T-helper 17 cell (primary cell): Measurements from ENCODE around the gene COL2A1. TPM values are rescaled to one million over a fixed set of nuclear protein-coding genes. Genes with fewer than 3 reads are reported as not detected.

Source experiments
- ATAC-seq: fragments of 150-1000 bp; cut with Tn5 transposase; 2 replicates; pipeline ENCODE4 v1.10.0; 2021; ENCODE audit warnings: mild to moderate bottlenecking, moderate library complexity
- DNase-seq, 3 donors: peaks; one replicate each; pipeline versions ENCODE4 v3.0.0 to v3.0.0-alpha.2; 2020 to 2021
- H3K9me3 ChIP-seq: one replicate; pipeline ENCODE4 v1.7.0; 2013; ENCODE audit warnings: low read length, mild to moderate bottlenecking; ENCODE audit not compliant: control insufficient read depth, poor library complexity, severe bottlenecking
- H3K27ac Mint-ChIP-seq: one replicate; pipeline ENCODE4 v1.8.0; 2022; ENCODE audit warnings: mild to moderate bottlenecking, moderate library complexity, mixed read lengths
- H3K27me3 Mint-ChIP-seq: one replicate; pipeline ENCODE4 v1.8.0; 2022; ENCODE audit warnings: mixed read lengths
- H3K36me3 Mint-ChIP-seq: one replicate; pipeline ENCODE4 v1.8.0; 2022; ENCODE audit warnings: low read depth, mixed read lengths
- H3K4me1 Mint-ChIP-seq: one replicate; pipeline ENCODE4 v1.8.0; 2022; ENCODE audit warnings: mild to moderate bottlenecking, mixed read lengths
- H3K4me3 Mint-ChIP-seq: one replicate; pipeline ENCODE4 v1.8.0; 2022; ENCODE audit warnings: mild to moderate bottlenecking, moderate library complexity, mixed read lengths
- total RNA-seq, 4 donors: library from RNA in 2 of 4; stranded (reverse) in 2 of 4; gene quantifications; one replicate each; pipeline ENCODE4 v1.2.3 and lab custom pipeline; 2022 to 2026

Gene COL2A1
- total RNA-seq, 2 donors from 2014 or later = not detected

DNA sequence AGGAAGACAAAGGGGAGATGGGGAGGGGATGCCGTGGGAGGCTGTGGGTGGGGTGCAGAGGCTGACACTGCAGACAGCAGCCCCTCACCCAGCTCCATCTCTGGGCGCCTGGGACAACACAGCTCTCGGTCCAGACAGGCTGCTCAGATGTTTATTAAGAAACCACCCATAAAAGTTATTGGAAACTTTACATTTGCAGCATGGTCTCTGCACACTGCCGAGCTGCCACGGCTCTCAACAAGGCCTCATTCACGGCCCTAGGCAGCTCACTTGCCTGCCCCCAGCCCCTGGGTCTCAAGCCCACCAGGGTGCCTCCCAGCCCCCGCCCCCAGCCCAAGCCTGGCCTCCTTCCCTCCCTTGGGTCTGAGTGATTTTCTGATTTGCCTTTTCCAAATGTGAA is 21.0 kb upstream of the COL2A1 start:
- Mint-ChIP-seq H3K4me1 (no peaks in the 10 kb centered on the region), H3K4me3 (no peak overlapping the region), H3K36me3 (no peaks in the 10 kb centered on the region), H3K27ac (no peak overlapping the region), H3K27me3 (peaks cover 54% of the 10 kb centered on the region)
- no peak for DNase-seq
- ATAC-seq = no peak
- no peaks in the 10 kb centered on the region for H3K9me3 ChIP-seq

DNA sequence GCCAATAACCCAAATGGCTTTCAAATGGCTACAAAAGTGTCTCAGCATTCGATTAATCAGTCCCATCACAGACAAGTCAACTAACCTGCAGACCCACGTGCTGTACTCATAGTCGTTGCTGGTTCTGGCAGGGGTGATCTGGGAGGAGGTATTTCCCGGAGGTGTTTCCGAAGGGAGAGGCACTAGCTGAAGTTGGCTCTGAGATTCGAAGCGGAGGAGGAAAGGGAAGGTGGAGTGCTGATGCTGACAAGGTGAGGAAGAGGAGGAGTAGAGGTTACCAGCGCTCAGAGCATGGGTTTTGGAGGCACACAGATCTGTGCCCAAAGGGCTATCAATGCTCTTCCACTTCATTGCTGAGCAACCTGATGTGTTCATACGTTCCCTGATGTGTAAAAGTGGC is 20.5 kb upstream of the COL2A1 start:
- ATAC-seq (no peak), DNase-seq (no peak)
- Mint-ChIP-seq H3K4me3 (no peak overlapping the region), H3K27ac (no peak overlapping the region), H3K27me3 (peaks cover 55% of the 10 kb centered on the region), H3K36me3 (no peaks in the 10 kb centered on the region), H3K4me1 (no peaks in the 10 kb centered on the region)
- no peaks in the 10 kb centered on the region for H3K9me3 ChIP-seq

DNA sequence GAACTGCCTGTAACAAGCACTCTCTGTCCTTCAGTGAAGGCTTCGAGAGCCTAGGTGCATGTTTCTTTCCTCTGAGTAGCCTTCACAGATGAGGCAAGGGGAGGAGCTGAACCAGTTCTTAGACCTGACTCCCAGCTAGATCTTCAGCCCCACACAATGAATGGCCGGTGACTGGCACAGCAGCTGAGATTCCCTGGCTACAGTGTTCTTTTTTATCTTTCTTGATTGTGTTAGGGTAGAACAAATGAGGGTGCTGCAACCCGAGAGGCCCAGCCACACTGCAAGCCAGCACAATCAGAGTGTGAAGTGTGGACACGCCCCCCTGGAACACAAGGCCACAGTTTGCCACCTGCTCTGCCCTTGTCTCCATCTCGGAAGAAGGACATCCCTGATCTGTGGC is 19.1 kb upstream of the COL2A1 start:
- H3K27ac Mint-ChIP-seq = no peak overlapping the region
- no peaks in the 10 kb centered on the region for H3K4me1 Mint-ChIP-seq
- DNase-seq (no peak), ATAC-seq (no peak)
- H3K36me3 Mint-ChIP-seq = no peaks in the 10 kb centered on the region
- H3K9me3 ChIP-seq = no peaks in the 10 kb centered on the region
- no peak overlapping the region for H3K4me3 Mint-ChIP-seq
- peaks cover 62% of the 10 kb centered on the region for H3K27me3 Mint-ChIP-seq

GRCh38 chr12:48022676-48023385 is 18.6 kb upstream of the COL2A1 start:
- no peak overlapping the region for H3K4me3 Mint-ChIP-seq
- no peak for ATAC-seq
- no peaks in the 10 kb centered on the region for H3K36me3 Mint-ChIP-seq
- H3K27me3 Mint-ChIP-seq = peaks cover 65% of the 10 kb centered on the region
- H3K27ac Mint-ChIP-seq = no peak overlapping the region
- no peak for DNase-seq
- no peaks in the 10 kb centered on the region for H3K4me1 Mint-ChIP-seq
- H3K9me3 ChIP-seq = no peaks in the 10 kb centered on the region

DNA sequence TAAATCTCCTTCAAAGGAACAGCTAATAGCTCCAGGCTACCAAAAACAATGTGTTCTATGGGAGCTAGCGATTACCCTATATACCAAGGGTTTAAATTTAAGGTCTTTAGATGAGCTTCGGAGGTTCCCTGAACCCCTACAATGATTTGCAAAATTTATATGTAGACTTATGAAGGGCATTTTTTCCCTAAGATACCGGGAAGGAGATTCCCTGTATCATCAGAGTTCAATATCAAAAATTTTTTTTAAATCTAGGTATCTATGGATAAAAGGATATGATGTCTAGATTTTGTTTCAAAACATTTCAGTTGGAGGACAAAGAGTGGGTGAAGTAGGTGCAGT is 17.9 kb upstream of the COL2A1 start:
- H3K27ac Mint-ChIP-seq = no peak overlapping the region
- ATAC-seq = no peak
- no peak for DNase-seq
- H3K4me3 Mint-ChIP-seq = no peak overlapping the region
- H3K36me3 Mint-ChIP-seq = no peaks in the 10 kb centered on the region
- no peaks in the 10 kb centered on the region for H3K4me1 Mint-ChIP-seq
- H3K9me3 ChIP-seq = no peaks in the 10 kb centered on the region
- H3K27me3 Mint-ChIP-seq = peaks cover 65% of the 10 kb centered on the region

DNA sequence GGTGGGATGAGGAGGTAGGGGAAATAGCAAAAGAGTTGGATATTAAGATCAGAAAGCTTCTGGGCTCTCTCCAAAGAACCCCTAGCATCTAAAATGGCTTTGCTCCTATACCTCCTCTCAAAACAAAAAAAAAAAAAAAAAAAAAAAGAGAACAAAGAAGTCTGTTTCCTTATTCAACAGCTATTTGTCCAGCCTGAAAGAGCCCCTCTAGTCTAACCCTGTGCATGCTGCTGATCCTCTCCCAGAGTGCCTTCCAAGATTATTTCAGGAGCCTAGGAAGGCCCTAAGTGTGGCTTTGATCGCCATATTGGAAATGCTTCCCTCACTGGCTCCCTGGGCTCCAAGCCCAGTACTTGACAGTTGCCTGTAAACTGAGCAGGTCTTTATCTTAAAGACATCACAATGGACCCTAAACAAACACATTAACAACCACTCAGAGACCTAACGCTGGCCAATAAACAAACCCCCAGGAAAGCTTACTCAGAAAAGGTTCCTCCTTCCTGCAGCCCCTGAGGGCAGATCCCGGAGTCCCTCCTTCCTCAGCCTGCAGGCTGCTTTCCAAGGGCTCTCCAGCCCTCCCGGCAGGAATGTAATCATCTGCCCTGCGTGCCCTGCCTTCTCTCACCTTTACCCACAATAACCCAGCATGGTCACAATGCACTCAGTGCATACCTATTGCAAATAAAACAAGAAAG is 17.4 kb upstream of the COL2A1 start:
- DNase-seq (no peak), ATAC-seq (no peak)
- H3K4me3 Mint-ChIP-seq = no peak overlapping the region
- no peaks in the 10 kb centered on the region for H3K9me3 ChIP-seq
- H3K27me3 Mint-ChIP-seq = peaks cover 65% of the 10 kb centered on the region
- H3K4me1 Mint-ChIP-seq = no peaks in the 10 kb centered on the region
- no peaks in the 10 kb centered on the region for H3K36me3 Mint-ChIP-seq
- H3K27ac Mint-ChIP-seq = no peak overlapping the region

- peaks cover 65% of the 10 kb centered on the region for H3K27me3 Mint-ChIP-seq
- no peak for DNase-seq
- H3K4me1 Mint-ChIP-seq = no peaks in the 10 kb centered on the region
- H3K4me3 Mint-ChIP-seq = no peak overlapping the region
- H3K9me3 ChIP-seq = no peaks in the 10 kb centered on the region
- H3K36me3 Mint-ChIP-seq = no peaks in the 10 kb centered on the region
- no peak for ATAC-seq
- no peak overlapping the region for H3K27ac Mint-ChIP-seq
These were observed 15.5 kb upstream of the COL2A1 start for GRCh38 chr12:48019639-48020265.

DNA sequence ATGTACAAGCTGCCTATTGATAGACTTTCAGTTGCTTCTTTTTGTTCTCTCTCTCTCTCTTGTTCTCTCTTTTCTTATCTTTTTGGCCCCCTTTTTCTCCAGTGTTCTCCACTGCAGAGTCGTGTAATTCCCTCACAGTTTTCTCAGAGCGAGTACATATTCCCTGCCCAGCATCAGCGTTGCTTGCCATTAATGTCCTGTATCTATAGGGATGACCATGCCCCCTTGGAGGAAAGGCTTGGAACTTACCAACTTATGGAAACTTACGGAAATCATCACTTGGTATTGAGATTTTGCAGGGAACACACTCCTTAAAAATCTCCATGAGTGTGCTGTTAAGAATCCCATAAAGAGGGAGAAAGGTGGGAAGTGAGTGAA is 14.3 kb upstream of the COL2A1 start:
- Mint-ChIP-seq H3K36me3 (no peaks in the 10 kb centered on the region), H3K27me3 (peaks cover 56% of the 10 kb centered on the region), H3K4me1 (no peaks in the 10 kb centered on the region), H3K27ac (no peak overlapping the region), H3K4me3 (no peak overlapping the region)
- DNase-seq (no peak), ATAC-seq (no peak)
- no peaks in the 10 kb centered on the region for H3K9me3 ChIP-seq

DNA sequence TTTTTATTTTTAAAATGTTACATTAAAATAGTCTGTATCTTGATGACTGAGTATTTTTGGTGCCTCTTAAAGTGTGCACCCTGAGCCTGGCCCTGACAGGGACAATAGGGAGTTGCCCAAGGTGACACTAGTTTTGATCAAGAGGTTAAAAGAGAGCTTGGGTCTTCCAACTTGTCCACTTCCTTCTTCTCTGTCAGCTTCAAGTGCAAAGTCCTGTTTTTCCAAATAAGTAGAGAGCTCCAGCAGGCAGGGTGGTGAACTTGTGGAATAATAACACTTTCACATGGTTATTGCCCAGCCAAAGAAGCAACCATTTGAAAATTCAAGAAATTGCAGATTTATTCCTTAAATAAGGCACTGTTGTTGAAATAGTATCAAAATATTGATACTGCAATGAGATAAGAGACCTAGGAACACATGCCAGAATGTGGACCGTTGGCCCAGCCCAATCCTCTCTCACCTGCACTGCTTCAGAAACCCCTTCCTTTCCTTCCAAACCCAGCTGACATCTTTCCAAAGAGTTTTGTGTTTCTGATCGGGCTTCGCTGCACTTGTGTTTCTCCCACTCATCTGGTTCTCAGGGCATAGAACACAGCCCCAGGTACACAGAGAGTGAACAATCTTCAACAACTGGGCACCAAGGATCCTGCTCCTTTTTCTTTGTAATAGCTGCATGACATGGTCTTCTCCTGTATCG is 13.8 kb upstream of the COL2A1 start:
- Mint-ChIP-seq H3K27ac (no peak overlapping the region), H3K36me3 (no peaks in the 10 kb centered on the region), H3K27me3 (peaks cover 51% of the 10 kb centered on the region), H3K4me3 (no peak overlapping the region), H3K4me1 (no peaks in the 10 kb centered on the region)
- DNase-seq (no peak), ATAC-seq (no peak)
- H3K9me3 ChIP-seq = no peaks in the 10 kb centered on the region

DNA sequence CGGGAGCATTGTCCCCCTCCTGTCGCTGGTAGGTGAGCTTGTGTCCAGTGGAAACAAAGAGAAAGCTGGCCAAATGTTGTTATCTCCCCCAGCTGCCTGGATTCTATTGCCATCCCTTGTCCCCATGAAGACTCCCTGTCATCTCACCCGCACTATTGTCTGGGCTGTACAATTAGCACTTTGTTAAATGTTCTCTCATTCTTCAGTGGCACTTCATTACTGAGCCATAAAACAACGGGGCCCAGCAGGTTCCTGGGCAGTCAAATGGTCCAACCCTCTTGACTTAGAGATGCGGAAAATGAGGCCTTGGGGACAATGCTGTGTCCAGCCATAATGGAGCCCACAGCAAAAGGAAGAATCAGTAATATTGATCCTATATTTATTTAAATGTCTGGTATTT is 13.2 kb upstream of the COL2A1 start:
- no peaks in the 10 kb centered on the region for H3K9me3 ChIP-seq
- Mint-ChIP-seq H3K27ac (no peak overlapping the region), H3K4me3 (no peak overlapping the region), H3K27me3 (peaks cover 52% of the 10 kb centered on the region), H3K4me1 (no peaks in the 10 kb centered on the region), H3K36me3 (no peaks in the 10 kb centered on the region)
- ATAC-seq = no peak
- DNase-seq = no peak

GRCh38 chr12:48016373-48017020 is 12.2 kb upstream of the COL2A1 start:
- no peaks in the 10 kb centered on the region for H3K9me3 ChIP-seq
- no peaks in the 10 kb centered on the region for H3K4me1 Mint-ChIP-seq
- DNase-seq (no peak), ATAC-seq (no peak)
- H3K27ac Mint-ChIP-seq = no peak overlapping the region
- H3K27me3 Mint-ChIP-seq = peaks cover 50% of the 10 kb centered on the region
- H3K36me3 Mint-ChIP-seq = no peaks in the 10 kb centered on the region
- no peak overlapping the region for H3K4me3 Mint-ChIP-seq

DNA sequence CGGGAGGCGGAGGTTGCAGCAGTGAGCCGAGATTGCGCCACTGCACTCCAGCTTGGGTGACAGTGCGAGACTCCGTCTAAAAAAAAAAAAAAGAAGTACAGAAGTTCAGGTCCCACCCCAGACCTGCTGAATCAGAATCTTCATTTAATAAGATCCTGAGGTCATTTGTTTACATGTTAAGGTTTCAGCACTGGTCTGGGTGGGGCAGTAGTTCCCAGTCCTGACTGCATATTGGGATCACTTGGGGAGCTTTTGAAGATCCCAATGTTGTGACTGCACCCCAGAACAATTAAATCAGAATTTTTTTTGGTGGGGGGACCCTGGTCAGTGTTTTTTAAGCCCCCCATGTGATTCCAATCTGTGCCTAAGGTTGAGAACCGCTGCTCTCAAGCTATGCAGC is 11.7 kb upstream of the COL2A1 start:
- no peak for ATAC-seq
- H3K27ac Mint-ChIP-seq = no peak overlapping the region
- H3K4me3 Mint-ChIP-seq = no peak overlapping the region
- DNase-seq = no peak
- peaks cover under 1% of the 10 kb centered on the region for H3K4me1 Mint-ChIP-seq
- H3K9me3 ChIP-seq = no peaks in the 10 kb centered on the region
- H3K36me3 Mint-ChIP-seq = no peaks in the 10 kb centered on the region
- peaks cover 50% of the 10 kb centered on the region for H3K27me3 Mint-ChIP-seq

DNA sequence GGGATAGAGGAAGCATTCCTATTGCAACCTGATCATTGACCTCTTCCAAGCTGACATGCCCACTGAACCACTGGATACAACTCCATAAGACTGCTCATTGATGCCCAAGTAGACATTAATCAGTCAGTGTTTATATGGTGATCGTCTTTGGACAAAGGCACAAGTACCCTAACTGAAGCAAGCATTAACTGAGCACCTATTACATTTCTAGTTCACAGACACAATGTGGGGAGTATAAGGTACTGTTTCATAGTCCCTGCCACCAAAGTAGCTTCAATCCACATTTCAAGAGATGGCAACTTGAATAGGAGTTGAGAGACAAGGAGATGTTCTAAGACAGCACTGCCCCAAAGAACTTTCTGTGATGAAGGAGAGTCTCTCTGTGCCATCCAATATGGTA is 10.9 kb upstream of the COL2A1 start:
- H3K27ac Mint-ChIP-seq = no peak overlapping the region
- H3K4me3 Mint-ChIP-seq = no peak overlapping the region
- DNase-seq (no peak), ATAC-seq (no peak)
- H3K9me3 ChIP-seq = no peaks in the 10 kb centered on the region
- peaks cover 2% of the 10 kb centered on the region for H3K4me1 Mint-ChIP-seq
- no peaks in the 10 kb centered on the region for H3K36me3 Mint-ChIP-seq
- H3K27me3 Mint-ChIP-seq = peaks cover 51% of the 10 kb centered on the region
